HG03108 (cell line): Measurements from ENCODE around the gene EPHB3.

Experiments used
- ATAC-seq: cut with Tn5 transposase; IDR thresholded peaks from one replicate; pipeline ENCODE4 v1.9.1; 2021; ENCODE audit warnings: moderate library complexity; ENCODE audit not compliant: unreplicated experiment

Gene EPHB3

GRCh38 chr3:184563561-184563925 lies 2.0 kb downstream of the EPHB3 start:
- no peak for ATAC-seq

- no peak for ATAC-seq
These were observed 2.5 kb downstream of the EPHB3 start for GRCh38 chr3:184563941-184564684.

GRCh38 chr3:184564685-184565385 lies 3.2 kb downstream of the EPHB3 start:
- ATAC-seq, result no peak

GRCh38 chr3:184565421-184566211 lies 4.0 kb downstream of the EPHB3 start:
- no peak for ATAC-seq

- no peak for ATAC-seq
These were observed 5.1 kb downstream of the EPHB3 start for GRCh38 chr3:184566441-184567414.

- ATAC-seq, result no peak
These were observed 6.5 kb downstream of the EPHB3 start for GRCh38 chr3:184567946-184568559.

GRCh38 chr3:184568560-184568923 lies 7.0 kb downstream of the EPHB3 start:
- ATAC-seq, result no peak

- no peak for ATAC-seq
These were observed 7.6 kb downstream of the EPHB3 start for GRCh38 chr3:184568924-184569829.

- ATAC-seq, result no peak
These were observed 8.4 kb downstream of the EPHB3 start for GRCh38 chr3:184570035-184570434.

GRCh38 chr3:184570489-184570888 lies 8.9 kb downstream of the EPHB3 start:
- no peak for ATAC-seq

- no peak for ATAC-seq
These were observed 10.3 kb downstream of the EPHB3 start for GRCh38 chr3:184571750-184572377.

- ATAC-seq, result no peak
These were observed 11.2 kb downstream of the EPHB3 start for GRCh38 chr3:184572633-184573270.

- no peak for ATAC-seq
These were observed 13.2 kb downstream of the EPHB3 start for GRCh38 chr3:184574515-184575417.

- no peak for ATAC-seq
These were observed 14.1 kb downstream of the EPHB3 start for GRCh38 chr3:184575701-184576100.

GRCh38 chr3:184576457-184577240 lies 15.1 kb downstream of the EPHB3 start:
- ATAC-seq, result no peak

GRCh38 chr3:184577546-184577945 lies 16.0 kb downstream of the EPHB3 start:
- ATAC-seq, result no peak
